Medulla oblongata (tissue), 1 donor: ENCODE measurements around the gene BOC.

Source experiments
- DNase-seq: peaks from one replicate; pipeline ENCODE4 v3.0.0-alpha.2; 2015; ENCODE audit errors: extremely low spot score

Gene BOC

DNA sequence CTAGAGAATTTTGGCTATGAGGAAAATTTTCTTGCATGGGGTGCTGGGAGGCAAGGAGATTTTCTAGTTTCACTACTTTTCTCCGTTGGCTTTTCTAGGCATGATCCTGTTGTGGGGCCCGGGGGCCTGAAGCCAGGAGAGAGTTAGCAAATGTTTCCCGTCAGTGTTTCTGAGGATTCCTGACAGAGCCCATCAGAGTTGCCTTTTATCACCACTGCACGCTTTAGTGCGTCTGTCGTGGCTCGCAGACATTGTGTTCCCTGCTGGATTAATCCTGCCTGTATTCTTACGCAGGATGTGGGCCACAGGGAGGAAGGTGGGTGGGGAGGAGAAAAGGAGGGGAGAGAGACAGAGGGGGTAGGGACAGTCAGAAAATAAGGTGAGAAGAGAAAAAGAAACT lies 18.1 kb upstream of the BOC start:
- DNase-seq, result no peak

DNA sequence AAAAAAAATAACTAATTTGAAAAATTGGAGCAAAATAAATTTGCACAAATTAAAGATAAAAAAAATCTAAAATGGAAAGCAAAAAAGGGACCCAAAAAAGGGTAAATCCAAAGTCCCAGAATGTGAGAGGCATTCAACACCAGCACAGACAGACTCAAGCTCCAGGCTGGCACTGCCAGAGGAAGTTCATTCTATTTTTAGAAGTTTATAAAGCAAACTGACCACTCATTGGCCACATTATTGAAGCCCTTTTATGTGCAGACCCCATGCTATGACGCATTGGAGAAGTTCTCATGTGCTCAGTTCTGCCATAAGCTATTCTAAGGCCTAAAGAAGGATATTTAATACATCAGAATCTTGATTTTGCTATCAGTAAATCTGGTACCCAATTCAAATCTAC lies 17.6 kb upstream of the BOC start:
- DNase-seq, result no peak

DNA sequence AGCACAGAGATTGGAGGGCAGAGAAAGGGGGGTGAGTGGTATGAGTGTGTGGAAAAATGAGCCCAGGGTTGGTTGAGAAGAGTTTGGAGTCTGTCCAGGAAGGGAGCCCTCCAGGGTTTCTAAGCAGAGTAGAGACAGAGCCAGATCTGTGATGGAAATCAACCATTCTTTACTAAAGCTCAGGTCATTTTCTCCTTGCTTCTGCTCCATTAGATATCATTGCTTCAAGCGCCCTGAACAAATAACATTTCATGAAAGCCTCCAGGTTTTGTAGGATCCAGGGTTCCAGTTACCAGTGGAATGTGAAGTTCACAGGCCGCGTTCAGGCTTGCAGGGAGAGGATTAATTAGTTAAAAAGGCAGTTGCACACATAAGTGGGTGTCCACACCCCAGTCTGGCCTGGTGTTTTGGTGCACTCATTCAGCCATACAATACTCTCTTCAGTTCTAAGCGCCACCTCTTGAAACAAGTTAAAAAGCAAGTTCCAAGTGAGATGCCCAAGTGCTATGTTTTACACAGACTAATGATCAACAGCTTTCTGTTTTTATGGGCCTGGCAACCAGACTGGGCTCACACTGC lies 16.4 kb upstream of the BOC start:
- DNase-seq, result no peak

DNA sequence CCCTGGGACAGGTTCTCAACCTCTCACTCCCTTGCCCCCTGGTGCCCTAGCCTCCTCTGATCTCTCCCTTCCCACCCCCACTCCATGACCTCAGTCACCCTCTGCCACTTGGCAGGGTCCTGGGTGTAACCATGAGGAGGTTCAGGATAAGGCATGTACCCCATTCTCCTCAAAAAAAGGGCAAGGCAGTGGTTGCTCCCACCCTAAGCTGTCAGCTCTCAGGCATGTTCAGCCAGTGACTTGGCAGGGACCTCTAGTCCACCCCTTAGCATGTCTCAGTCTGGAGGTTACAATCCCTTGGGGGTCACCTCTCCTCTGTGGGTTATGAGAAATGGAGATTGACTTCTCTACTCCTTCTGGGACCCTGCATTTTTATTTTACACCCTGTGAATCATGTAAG lies 11.0 kb upstream of the BOC start:
- DNase-seq, result no peak

DNA sequence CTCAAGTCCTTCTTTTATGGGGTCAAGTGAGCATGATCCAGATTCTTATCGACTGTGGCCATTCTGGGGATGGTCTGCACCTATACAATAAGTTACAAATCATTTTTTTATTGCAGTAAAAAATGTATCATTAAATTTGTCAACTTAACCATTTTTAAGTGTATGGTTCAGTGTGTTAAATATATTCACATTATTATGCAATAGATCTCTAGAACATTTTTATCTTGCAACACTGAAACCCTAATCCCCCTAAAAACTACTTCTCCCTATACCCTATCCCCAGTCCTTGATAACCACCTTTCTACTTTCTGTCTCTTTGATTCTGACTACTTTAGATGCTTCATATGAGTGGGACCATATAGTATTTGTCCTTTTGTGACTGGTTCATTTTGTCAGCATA lies 10.4 kb upstream of the BOC start:
- no peak for DNase-seq

GRCh38 chr3:113204371-113204770 lies 7.0 kb upstream of the BOC start:
- DNase-seq, result no peak

DNA sequence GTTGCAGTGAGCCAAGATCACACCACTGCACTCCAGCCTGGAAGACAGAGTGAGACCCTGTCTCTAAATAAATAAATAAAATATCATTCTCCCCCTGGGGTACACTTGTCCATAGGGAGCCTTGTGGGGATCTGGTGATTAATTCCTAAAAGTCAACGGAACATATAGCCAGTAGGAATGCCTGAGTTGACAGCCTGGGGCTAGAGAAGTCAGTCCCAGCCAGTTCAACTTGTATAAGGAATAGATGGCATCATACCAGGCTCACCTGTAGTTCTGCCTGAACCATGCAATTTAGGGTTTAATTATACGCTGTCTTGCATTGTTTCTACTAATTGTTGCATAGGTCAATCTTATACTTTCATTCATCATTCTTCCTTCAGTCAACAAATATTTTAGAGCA lies 5.9 kb upstream of the BOC start:
- DNase-seq, result no peak

DNA sequence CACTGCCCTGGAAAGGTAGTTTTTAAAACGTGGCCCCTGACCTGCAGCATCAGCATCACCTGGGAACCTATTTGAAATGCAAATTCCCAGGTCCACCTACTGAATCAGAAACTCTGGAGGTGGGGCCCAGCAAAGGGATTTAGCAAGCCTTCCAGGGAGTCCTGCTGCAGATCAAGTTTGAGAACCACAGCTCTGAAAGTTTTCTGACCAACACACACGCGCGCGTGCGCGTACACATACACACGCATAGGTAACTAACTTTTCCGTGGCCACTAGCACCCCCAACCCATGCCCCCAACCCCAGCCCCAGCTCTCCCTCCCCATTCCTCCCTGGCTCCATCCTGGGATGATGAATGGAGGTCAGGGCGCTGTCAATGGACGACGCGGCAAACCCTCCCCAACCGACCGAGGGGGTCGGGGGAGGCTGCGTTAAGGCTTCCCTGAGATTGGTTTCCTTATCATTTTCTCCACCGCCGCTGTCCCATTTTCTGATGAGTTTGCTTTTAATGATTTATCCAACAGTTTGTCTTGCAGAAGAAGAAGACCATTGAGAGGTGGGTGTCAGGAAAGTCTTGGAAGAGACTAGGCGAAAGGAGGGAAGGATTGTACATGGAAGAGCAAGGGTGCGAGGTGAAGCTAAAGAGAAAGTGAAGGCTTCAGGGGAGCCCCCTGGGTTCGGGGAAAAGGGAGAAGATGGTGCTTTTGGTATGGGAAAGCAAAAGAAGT lies 590 bp upstream of the BOC start:
- DNase-seq, result no peak

DNA sequence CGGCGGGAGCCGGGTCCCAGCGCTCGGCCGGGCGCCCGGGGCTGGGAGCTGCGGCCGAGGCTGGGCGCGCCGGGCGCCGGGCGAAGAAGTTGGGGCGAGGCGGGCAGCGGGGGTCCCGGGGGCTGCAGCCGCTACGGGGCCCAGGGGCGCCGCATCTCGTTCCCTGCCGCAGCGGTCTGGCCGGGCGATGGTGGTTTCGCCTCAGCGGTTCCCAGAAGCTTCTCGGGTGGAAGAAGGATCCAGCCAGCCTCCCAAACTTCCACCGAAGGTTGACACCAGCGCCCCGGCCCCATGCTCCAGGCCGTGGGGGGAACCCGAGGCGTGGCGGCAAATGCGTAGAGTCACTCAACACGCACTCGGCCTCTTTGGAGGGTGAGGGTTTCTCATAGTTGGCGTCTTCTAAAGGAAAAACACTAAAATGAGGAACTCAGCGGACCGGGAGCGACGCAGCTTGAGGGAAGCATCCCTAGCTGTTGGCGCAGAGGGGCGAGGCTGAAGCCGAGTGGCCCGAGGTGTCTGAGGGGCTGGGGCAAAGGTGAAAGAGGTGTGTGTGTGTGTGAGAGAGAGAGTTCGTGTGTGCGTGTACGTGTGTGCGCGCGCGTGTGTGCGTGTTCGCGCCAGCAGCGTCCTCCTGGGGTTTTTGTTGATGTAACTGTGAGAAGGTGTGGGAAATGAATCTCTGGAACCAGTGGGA lies 940 bp downstream of the BOC start:
- no peak for DNase-seq

DNA sequence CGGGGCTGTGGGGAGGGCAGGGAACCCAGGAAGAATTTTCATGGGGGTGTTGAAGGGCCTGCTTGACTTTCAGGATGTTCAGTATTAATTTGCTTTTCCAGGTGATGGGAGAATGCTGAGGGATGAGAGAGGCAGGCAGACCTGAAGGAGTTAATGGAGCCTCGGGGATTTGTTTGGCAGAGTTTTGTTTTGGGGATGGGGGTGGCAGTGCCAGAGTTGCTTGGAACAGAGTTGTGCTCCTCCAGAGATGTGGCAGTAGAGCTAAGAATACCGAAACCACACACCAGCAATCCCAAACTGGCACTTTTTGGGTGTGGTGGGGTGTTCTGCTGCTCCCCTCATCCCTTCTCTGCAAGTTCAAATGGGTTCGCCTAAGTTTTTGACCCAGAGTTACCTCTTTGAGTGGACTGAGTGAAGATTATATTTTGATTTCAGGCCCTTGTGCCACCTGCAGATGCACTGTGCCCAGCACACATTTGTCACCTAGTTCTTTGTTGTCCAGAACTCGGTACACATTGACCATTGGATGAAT lies 1.6 kb downstream of the BOC start:
- DNase-seq, result no peak

DNA sequence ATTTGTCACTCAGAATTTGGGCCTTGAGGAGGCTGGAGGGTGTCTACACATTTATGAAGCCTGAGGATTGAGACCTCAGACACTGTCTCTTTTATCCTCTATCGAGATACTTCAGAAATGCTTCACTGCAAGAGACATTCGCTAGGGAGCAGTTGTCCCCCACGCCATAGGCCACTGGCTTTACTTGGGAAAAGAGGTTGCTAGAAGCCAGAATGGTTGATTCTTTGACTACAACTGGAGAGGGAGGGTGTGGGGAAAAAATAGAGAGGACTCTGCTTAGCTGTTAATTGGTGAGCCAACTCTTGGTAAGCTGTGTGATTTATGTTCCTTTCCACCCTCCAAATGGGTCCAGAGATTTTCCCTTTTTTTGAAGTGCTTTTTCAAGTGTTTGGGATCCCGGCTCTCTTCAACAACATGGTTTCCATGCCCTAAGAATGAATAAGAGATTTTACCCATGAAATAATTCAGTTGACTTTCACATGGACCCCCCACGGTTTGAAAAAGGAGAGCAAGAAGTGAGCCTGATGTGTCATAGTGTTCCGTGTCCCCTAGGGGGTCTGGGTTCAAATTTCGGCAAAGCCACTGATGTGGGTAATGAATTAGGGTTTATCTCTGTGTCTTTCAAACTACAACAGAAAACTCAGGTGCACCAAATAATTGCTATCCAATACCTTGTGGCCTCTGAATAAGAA lies 2.7 kb downstream of the BOC start:
- DNase-seq, result no peak

DNA sequence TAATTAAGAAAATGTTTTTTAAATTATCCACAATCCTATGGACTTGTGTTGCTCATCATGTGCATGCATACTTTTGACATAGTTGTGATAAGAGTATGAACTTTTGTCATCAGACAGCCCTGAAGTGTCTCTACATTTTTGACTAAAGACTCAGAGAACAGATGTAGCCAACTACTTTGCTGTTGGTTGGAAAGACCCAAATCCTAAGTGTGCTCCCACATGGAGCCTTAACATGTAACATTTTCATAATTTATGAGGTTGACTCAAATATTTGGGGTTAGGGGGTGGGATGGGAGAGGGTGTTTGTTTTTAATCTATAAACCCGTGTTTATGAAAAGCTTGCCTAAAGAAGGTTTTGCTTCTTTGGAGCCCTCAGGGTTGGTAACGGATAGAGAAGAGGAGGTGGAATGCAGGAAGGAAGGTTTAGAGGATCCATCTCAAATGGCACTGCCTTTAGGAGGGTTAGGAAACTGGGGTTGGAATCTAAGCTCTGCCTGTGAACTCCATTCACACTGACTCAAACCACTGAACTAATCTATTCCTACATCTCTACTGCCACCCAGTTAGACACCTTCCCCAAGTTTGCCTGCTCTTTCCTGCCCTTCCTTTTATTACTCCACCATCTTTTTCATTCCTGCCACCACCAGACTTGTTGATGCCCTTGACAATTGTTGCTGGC lies 3.7 kb downstream of the BOC start:
- DNase-seq, result no peak

- no peak for DNase-seq
Observed at GRCh38 chr3:113216393-113216792, 5.0 kb downstream of the BOC start.

DNA sequence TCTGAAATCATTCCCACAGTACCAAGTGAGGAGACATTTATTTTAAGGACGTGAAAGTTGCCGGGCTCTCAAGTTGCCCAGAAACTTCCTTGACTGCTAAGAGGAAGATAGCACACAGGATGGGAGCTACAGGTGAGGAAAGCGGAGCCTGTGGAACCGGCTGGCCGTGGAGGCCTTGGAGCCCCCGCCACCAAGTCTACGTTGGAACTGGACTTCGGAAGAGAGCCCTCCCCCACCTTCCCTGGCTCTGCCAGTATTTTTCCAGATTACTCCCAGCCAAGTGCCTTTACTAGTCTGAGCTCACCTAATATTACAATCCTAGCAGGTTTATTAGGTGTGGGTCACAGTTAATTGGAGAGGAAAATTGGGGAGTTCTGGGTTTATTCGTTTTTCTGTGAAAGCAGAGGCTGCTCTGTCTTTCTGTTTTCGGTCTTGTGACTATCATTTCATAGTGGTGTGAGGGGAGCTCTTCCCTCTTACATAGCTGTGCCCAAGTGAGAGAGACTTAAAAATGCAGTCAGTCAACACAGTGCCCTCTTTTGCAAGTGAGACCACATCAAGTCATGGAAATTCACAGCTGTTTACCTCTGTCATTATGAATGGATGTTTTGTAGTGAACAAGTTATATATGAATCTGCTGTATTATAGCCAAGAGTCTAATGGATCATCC lies 6.8 kb downstream of the BOC start:
- no peak for DNase-seq

- DNase-seq, result no peak
Observed at GRCh38 chr3:113218681-113219045, 7.3 kb downstream of the BOC start.

- DNase-seq, result no peak
Observed at GRCh38 chr3:113219605-113220300, 8.4 kb downstream of the BOC start.

DNA sequence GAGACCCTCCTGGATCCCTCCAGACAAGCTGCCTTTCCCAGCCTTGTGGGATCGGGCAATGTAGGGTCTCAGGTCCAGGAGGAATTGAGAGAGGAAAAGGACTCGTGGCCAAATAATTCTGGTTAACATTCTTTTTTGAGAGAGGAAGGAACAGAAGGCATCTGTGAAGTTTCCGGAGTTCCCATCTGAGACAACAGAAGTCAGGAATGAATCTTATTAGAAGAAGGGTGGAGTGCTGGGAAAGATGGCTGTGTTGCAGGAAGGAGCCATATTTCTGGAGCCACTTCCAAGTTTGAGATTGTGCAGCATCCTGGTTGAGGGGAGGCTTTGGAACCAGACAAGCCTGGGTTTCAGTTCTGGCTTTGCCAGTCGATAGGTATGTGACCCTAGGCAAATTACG lies 9.4 kb downstream of the BOC start:
- no peak for DNase-seq

GRCh38 chr3:113221721-113222257 lies 10.4 kb downstream of the BOC start:
- no peak for DNase-seq

DNA sequence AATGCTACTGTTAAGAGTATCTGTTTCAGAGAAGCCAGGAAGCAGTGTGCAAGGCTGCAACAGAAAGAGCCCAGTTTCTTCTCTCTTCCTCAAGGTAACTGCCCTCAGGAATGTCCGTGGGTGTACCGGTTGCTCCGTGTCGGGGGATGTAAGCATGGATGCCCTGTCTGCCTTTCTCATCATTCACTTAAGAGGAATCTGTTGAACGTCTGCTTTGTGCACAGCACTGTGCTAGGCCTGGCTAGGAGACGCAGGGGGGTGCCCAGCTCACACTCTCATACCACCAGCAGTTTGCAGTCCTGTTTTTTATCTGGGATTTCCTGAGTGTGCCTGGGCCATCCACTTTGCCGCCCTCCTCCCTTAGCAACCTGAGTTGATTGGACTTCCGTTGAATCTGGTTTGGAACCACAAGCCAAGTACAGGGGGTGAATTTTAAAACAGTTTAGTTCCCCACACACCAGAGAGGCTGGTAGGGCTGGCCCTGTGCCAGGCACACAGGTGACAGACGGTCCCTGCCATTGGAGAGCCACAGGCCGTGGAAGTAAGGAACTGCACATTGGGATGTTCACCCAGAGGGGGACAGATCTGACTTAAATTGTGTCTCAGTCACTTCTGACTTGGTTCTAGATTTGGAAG lies 11.2 kb downstream of the BOC start:
- DNase-seq, result no peak
